ENCODE results near the gene WDFY4. TPM values are rescaled to one million over a fixed set of nuclear protein-coding genes. Genes with fewer than 3 reads are reported as not detected.

Gene WDFY4
- total and polyA plus RNA-seq, 4 donors = 0.57 to 7.1 (median 2.0) TPM

DNA sequence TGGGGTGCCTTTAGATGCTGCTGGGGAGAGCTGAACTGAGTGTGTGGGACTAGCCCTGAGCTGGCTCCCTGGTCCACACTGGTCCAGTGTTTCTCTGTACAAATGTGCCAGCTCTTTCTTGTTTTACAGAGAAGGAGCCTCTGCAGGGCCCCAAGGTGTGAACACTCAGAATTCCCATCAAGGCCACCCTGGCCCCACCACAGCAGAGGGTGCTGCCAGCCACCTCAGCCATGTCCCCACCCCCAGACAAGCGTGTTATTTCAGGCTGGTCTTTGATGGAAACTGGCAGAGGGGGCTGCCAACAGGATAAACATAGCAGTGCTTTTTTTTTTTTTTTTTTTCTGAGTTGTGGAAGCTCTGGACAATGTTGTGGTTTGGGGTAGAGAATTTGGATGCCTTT, 323.4 kb downstream of the WDFY4 start:
- Histone ChIP-seq H3K36me3 (ENCODE audit: control insufficient read depth in 4 of 4, insufficient read depth in 3 of 4, low read depth in 1 of 4, low read length in 3 of 4) (no peaks in the 10 kb centered on the region), H3K4me3 (ENCODE audit: low read depth in 1 of 3, low read length in 3 of 3) (no peak overlapping the region), H3K9ac (ENCODE audit: low read depth in 1 of 2, low read length in 2 of 2) (no peak overlapping the region), H3K27ac (ENCODE audit: low read depth in 1 of 2, low read length in 2 of 2) (no peak overlapping the region), H3K4me1 (ENCODE audit: control insufficient read depth in 4 of 4, insufficient read depth in 4 of 4, low read length in 3 of 4) (no peaks in the 10 kb centered on the region), H3K9me3 (ENCODE audit: control insufficient read depth in 4 of 4, low read length in 3 of 4) (no peaks in the 10 kb centered on the region), H3K27me3 (ENCODE audit: control insufficient read depth in 4 of 4, insufficient read depth in 4 of 4, low read length in 3 of 4) (no peaks in the 10 kb centered on the region)
- TF ChIP-seq, protein P1, sequence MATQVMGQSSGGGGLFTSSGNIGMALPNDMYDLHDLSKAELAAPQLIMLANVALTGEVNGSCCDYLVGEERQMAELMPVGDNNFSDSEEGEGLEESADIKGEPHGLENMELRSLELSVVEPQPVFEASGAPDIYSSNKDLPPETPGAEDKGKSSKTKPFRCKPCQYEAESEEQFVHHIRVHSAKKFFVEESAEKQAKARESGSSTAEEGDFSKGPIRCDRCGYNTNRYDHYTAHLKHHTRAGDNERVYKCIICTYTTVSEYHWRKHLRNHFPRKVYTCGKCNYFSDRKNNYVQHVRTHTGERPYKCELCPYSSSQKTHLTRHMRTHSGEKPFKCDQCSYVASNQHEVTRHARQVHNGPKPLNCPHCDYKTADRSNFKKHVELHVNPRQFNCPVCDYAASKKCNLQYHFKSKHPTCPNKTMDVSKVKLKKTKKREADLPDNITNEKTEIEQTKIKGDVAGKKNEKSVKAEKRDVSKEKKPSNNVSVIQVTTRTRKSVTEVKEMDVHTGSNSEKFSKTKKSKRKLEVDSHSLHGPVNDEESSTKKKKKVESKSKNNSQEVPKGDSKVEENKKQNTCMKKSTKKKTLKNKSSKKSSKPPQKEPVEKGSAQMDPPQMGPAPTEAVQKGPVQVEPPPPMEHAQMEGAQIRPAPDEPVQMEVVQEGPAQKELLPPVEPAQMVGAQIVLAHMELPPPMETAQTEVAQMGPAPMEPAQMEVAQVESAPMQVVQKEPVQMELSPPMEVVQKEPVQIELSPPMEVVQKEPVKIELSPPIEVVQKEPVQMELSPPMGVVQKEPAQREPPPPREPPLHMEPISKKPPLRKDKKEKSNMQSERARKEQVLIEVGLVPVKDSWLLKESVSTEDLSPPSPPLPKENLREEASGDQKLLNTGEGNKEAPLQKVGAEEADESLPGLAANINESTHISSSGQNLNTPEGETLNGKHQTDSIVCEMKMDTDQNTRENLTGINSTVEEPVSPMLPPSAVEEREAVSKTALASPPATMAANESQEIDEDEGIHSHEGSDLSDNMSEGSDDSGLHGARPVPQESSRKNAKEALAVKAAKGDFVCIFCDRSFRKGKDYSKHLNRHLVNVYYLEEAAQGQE (IDR thresholded peaks at IDR 0.05) = no peak
- no peak for TF ChIP-seq JUND (IDR thresholded peaks at IDR 0.05)
- TF ChIP-seq TAF1 (conservative IDR thresholded peaks at IDR 0.05) = no peak
- TF ChIP-seq FOXA2 (IDR thresholded peaks at IDR 0.05) = no peak
- TF ChIP-seq SP1 (IDR thresholded peaks at IDR 0.05) = no peak
- TF ChIP-seq, protein P2, sequence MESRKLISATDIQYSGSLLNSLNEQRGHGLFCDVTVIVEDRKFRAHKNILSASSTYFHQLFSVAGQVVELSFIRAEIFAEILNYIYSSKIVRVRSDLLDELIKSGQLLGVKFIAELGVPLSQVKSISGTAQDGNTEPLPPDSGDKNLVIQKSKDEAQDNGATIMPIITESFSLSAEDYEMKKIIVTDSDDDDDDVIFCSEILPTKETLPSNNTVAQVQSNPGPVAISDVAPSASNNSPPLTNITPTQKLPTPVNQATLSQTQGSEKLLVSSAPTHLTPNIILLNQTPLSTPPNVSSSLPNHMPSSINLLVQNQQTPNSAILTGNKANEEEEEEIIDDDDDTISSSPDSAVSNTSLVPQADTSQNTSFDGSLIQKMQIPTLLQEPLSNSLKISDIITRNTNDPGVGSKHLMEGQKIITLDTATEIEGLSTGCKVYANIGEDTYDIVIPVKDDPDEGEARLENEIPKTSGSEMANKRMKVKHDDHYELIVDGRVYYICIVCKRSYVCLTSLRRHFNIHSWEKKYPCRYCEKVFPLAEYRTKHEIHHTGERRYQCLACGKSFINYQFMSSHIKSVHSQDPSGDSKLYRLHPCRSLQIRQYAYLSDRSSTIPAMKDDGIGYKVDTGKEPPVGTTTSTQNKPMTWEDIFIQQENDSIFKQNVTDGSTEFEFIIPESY (IDR thresholded peaks at IDR 0.05) = no peak
- no peak for TF ChIP-seq YY1 (IDR thresholded peaks at IDR 0.05)
- TF ChIP-seq, protein P3, sequence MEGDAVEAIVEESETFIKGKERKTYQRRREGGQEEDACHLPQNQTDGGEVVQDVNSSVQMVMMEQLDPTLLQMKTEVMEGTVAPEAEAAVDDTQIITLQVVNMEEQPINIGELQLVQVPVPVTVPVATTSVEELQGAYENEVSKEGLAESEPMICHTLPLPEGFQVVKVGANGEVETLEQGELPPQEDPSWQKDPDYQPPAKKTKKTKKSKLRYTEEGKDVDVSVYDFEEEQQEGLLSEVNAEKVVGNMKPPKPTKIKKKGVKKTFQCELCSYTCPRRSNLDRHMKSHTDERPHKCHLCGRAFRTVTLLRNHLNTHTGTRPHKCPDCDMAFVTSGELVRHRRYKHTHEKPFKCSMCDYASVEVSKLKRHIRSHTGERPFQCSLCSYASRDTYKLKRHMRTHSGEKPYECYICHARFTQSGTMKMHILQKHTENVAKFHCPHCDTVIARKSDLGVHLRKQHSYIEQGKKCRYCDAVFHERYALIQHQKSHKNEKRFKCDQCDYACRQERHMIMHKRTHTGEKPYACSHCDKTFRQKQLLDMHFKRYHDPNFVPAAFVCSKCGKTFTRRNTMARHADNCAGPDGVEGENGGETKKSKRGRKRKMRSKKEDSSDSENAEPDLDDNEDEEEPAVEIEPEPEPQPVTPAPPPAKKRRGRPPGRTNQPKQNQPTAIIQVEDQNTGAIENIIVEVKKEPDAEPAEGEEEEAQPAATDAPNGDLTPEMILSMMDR (IDR thresholded peaks at IDR 0.05; ENCODE audit: low read depth, low read length, missing input control) = no peak
- no peak for TF ChIP-seq RAD21 (IDR thresholded peaks at IDR 0.05)
- no peak for TF ChIP-seq EGR1 (IDR thresholded peaks at IDR 0.05; ENCODE audit: low read depth in 2 of 2)
- no peak for TF ChIP-seq RXRA (IDR thresholded peaks at IDR 0.05)
- TF ChIP-seq GABPA (IDR thresholded peaks at IDR 0.05 in 1 of 2, conservative IDR thresholded peaks at IDR 0.05 in 1 of 2) = no peak
- no peak for TF ChIP-seq NR2F2 (IDR thresholded peaks at IDR 0.05)
- TF ChIP-seq, protein P4, sequence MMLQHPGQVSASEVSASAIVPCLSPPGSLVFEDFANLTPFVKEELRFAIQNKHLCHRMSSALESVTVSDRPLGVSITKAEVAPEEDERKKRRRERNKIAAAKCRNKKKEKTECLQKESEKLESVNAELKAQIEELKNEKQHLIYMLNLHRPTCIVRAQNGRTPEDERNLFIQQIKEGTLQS (IDR thresholded peaks at IDR 0.05) = no peak
- 86% methylated on average over 1 of the region's 1 CpG for WGBS
- no peak for DNase-seq (ENCODE audit: low spot score)

- H3K27me3 ChIP-seq (ENCODE audit: control insufficient read depth in 4 of 4, insufficient read depth in 4 of 4, low read length in 3 of 4) = no peaks in the 10 kb centered on the region
- no peaks in the 10 kb centered on the region for H3K36me3 ChIP-seq (ENCODE audit: control insufficient read depth in 4 of 4, insufficient read depth in 3 of 4, low read depth in 1 of 4, low read length in 3 of 4)
- no peaks in the 10 kb centered on the region for H3K9me3 ChIP-seq (ENCODE audit: control insufficient read depth in 4 of 4, low read length in 3 of 4)
- H3K4me1 ChIP-seq (ENCODE audit: control insufficient read depth in 4 of 4, insufficient read depth in 4 of 4, low read length in 3 of 4) = no peaks in the 10 kb centered on the region
- no peak for DNase-seq (ENCODE audit: low spot score)
- H3K27ac ChIP-seq (ENCODE audit: low read depth in 1 of 2, low read length in 2 of 2) = no peak overlapping the region
- 86% methylated on average over 13 of the region's 13 CpGs for WGBS
- H3K4me3 ChIP-seq (ENCODE audit: low read depth in 1 of 3, low read length in 3 of 3) = no peak overlapping the region
- H3K9ac ChIP-seq (ENCODE audit: low read depth in 1 of 2, low read length in 2 of 2) = no peak overlapping the region
- TF ChIP-seq EGR1 (IDR thresholded peaks at IDR 0.05; ENCODE audit: low read depth in 2 of 2) (no peak), YY1 (IDR thresholded peaks at IDR 0.05) (no peak), RXRA (IDR thresholded peaks at IDR 0.05) (no peak), FOXA2 (IDR thresholded peaks at IDR 0.05) (no peak), FOXA1 (IDR thresholded peaks at IDR 0.05) (no peak), HNF4A (conservative IDR thresholded peaks at IDR 0.05) (no peak), HNF4G (IDR thresholded peaks at IDR 0.05) (no peak)
- TF ChIP-seq, protein P4 (IDR thresholded peaks at IDR 0.05) = no peak
- TF ChIP-seq, protein P2 (IDR thresholded peaks at IDR 0.05) = no peak
- TF ChIP-seq, protein P5, sequence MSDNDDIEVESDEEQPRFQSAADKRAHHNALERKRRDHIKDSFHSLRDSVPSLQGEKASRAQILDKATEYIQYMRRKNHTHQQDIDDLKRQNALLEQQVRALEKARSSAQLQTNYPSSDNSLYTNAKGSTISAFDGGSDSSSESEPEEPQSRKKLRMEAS (IDR thresholded peaks at IDR 0.05) = no peak
These were observed 324.0 kb downstream of the WDFY4 start for GRCh38 chr10:49008505-49009198.

Data from liver (tissue), 9 donors.